Neutrophil (primary cell): Measurements from ENCODE around the gene SPAG5.

Experiments
- H3K27ac ChIP-seq: fragments of 200-600 bp; sonication (generic); 2 replicates; pipeline ENCODE4 v1.5.1; 2016; ENCODE audit warnings: mild to moderate bottlenecking, moderate library complexity
- H3K27me3 ChIP-seq: fragments of 200-600 bp; sonication (generic); 2 replicates; pipeline ENCODE4 v1.6.0; 2016; ENCODE audit warnings: mild to moderate bottlenecking
- H3K36me3 ChIP-seq: fragments of 200-600 bp; sonication (generic); 2 replicates; pipeline ENCODE4 v1.5.1; 2017
- H3K4me1 ChIP-seq, 2 experiments: fragments of 200-600 bp in 1 of 2; sonication (generic) in 1 of 2; 1 replicate in 1 of 2; 2 replicates in 1 of 2; pipeline versions ENCODE4 v1.5.1 to v1.6.1; 2013 to 2016; ENCODE audit warnings: low read depth in 1 of 2, low read length in 1 of 2, mild to moderate bottlenecking in 1 of 2, moderate library complexity in 1 of 2; ENCODE audit not compliant: control insufficient read depth in 1 of 2, insufficient read depth in 1 of 2
- H3K4me3 ChIP-seq, 2 experiments: fragments of 200-600 bp in 1 of 2; sonication (generic) in 1 of 2; 1 replicate in 1 of 2; 2 replicates in 1 of 2; pipeline ENCODE4 v1.5.1; 2013 to 2016; ENCODE audit warnings: low read depth in 1 of 2, low read length in 1 of 2, mild to moderate bottlenecking in 1 of 2, moderate library complexity in 1 of 2
- H3K9me3 ChIP-seq: fragments of 200-600 bp; sonication (generic); 2 replicates; pipeline ENCODE4 v1.5.1; 2016
- TF ChIP-seq, protein P1 (sequence below): fragments of 200-600 bp; sonication (generic); IDR thresholded peaks from 2 replicates; pipeline ENCODE4 v1.5.1; 2016; ENCODE audit warnings: antibody characterized with exemption

SPAG5 gene

DNA sequence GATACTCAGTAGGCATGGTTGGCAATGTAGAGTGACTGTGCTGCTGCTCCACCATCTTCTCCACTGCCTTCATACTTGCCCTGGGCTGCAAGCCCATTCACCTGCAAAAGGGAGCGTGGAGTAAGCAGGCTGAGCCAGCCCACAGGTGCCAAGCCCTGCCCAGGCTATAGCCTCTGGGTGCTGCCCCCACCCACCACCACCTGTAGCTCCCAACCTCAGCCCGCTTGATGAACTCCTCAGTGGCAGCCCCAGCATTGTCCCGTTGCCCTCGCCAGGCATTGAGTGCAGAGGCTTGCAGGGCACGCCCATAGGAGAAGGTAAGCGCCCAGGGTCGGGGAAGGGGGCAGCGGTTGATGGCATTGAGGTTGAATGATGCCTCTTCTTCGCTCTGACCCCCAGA, 25.3 kb downstream of the SPAG5 start:
- TF ChIP-seq, protein P1, sequence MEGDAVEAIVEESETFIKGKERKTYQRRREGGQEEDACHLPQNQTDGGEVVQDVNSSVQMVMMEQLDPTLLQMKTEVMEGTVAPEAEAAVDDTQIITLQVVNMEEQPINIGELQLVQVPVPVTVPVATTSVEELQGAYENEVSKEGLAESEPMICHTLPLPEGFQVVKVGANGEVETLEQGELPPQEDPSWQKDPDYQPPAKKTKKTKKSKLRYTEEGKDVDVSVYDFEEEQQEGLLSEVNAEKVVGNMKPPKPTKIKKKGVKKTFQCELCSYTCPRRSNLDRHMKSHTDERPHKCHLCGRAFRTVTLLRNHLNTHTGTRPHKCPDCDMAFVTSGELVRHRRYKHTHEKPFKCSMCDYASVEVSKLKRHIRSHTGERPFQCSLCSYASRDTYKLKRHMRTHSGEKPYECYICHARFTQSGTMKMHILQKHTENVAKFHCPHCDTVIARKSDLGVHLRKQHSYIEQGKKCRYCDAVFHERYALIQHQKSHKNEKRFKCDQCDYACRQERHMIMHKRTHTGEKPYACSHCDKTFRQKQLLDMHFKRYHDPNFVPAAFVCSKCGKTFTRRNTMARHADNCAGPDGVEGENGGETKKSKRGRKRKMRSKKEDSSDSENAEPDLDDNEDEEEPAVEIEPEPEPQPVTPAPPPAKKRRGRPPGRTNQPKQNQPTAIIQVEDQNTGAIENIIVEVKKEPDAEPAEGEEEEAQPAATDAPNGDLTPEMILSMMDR, result no peak
- Histone ChIP-seq H3K27ac (no peak overlapping the region), H3K27me3 (no peaks in the 10 kb centered on the region), H3K36me3 (no peaks in the 10 kb centered on the region), H3K4me1 (peaks cover 35 to 42% of the 10 kb centered on the region in 2 experiments), H3K9me3 (no peaks in the 10 kb centered on the region), H3K4me3 (no peak overlapping the region)

DNA sequence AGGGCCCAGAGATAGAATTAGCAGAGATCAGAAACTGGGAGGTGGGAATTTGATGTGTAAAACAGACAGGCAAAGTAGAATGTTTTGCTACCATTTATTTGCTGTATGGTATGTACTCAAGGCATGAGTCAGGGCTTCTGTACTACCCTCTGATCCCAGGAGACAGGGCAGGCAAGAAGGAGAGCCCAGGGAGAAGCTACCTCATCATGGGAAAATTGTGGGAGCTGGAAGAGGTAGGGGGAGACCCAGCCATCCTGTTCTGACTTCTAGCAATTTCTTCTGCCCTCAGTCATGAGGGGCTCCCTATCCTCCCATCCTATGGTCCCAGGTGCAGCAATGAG, 25.8 kb downstream of the SPAG5 start:
- TF ChIP-seq, protein P1, result no peak
- H3K9me3 ChIP-seq, result no peaks in the 10 kb centered on the region
- no peaks in the 10 kb centered on the region for H3K36me3 ChIP-seq
- peaks cover 40 to 46% of the 10 kb centered on the region in 2 experiments for H3K4me1 ChIP-seq
- H3K27me3 ChIP-seq, result no peaks in the 10 kb centered on the region
- no peak overlapping the region for H3K27ac ChIP-seq
- no peak overlapping the region for H3K4me3 ChIP-seq

DNA sequence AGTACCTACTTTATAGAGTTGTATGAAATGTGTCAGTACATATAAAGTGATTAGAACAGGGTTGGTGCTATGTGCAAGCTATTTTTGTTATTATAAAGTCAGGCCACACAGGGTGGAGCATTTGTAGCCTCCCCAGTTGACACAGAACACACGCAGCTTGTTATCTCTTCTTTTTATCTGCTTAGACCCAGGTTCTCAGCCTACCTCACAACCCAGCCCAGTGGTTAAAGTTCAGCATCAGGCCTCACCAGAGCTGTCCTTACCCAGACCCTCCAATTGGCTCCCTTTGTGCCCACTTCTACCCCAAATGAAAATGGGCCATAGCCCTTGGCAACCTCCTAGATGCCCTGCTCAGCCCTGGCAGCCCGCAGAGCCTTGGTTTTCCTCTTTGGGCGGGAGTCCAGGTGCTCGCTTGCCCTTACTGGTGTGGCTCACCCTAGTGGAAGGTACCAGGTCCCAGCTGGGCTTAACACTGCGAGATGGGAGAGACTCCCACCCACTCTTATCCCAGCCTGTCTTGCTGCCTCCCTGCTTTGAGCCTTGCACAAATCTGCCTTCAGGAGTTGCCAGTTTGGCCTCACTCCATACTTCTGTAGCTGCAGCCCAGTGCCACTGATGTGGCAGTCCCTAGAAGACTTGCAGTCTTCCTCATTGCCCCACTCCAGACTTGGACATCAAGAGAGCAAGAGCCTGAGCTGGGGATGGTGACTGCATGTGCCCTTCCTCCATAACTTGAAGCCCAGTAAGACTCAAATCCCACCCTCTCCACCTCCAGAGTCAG, 26.4 kb downstream of the SPAG5 start:
- TF ChIP-seq, protein P1, result no peak
- Histone ChIP-seq H3K4me3 (peak overlapping the region; percentile 88 to 92), H3K27ac (no peak overlapping the region)

DNA sequence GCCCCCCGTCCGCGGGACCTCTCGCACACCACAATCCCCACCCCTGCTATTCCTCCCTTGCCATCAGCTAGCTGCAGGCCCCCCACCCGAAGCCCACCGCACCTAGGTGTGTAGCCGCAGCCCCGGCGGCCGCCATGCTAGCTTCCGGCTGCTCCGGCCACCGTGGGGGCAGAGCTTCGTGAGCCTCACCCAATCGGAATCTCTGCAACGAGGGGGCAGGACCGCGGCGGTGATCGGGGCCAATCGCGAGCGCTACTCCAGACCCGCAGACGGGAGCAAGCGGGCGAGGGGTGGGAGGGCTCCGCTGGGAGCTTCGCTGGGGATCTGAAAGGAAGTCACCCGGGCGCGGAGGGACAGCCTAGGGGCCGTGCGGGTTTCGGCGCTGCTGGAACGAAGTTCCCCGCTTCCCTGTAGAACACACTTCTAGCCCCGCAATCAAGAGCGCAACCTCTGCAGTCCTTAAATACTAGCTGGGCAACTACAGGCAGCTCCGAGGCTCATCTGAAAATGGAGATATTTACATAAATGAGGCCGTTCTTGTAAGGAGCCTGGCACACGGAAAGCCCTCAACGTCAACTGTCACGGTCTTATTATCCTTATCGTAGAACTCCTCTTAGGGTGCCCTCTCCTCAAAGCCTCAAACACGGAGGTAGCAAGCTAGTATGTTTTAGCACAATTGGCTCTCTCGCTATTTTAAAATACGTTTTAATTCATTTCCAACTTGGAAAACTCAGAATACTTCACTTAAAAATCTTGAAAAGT, 27.3 kb downstream of the SPAG5 start, which contains the start of gene PIGS:
TSS of gene PIGS (minus strand) at position 164 of the 762 bp plus-strand sequence. CDS start at position 136, 28 bp downstream.
- no peaks in the 10 kb centered on the region for H3K9me3 ChIP-seq
- H3K36me3 ChIP-seq, result no peaks in the 10 kb centered on the region
- H3K4me3 ChIP-seq, result peak within 1 kb of the TSS; percentile 88 to 92
- H3K27ac ChIP-seq, result peak within 1 kb of the TSS; percentile 73
- peaks cover 45 to 52% of the 10 kb centered on the region in 2 experiments for H3K4me1 ChIP-seq
- TF ChIP-seq, protein P1, result peak; percentile 38
- H3K27me3 ChIP-seq, result no peaks in the 10 kb centered on the region

More for the DNA sequence above, 26.4 kb downstream of the SPAG5 start:
- no peaks in the 10 kb centered on the region for H3K36me3 ChIP-seq
- H3K27me3 ChIP-seq, result no peaks in the 10 kb centered on the region
- H3K4me1 ChIP-seq, result peaks cover 45 to 52% of the 10 kb centered on the region in 2 experiments
- H3K9me3 ChIP-seq, result no peaks in the 10 kb centered on the region

DNA sequence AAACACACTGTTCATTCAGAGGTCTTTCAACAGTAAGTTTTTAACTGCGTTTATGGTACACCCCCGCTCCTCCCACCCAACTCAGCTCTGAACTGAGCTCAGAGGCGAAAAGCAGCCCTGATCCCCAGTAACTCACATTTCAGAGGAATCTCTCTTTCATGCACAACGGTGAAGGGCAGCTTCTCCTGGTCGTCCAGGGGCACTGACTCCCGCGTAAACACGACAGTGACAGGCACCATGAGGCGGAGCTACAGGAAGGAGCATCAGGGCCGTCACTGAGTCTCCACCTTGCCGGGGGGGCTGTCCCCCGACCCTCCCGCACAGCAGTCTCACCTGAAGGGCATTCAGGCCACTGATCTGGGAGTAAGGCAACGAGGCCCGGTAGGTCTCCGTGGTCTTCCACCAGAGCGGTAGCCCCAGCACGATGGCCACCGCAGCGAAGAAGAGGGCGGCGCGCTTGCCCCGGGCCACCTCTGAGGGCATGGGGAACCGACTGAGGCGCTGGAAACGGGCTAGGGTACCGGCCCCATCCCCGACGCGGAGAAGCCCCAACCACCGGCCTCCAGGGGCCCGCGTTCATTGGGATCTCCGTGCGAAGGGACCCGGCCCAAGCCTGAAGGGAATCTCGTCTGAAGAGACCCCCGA, 28.0 kb downstream of the SPAG5 start:
- Histone ChIP-seq H3K27ac (peak overlapping the region; percentile 73), H3K9me3 (no peaks in the 10 kb centered on the region), H3K4me1 (peaks cover 42 to 48% of the 10 kb centered on the region in 2 experiments), H3K27me3 (no peaks in the 10 kb centered on the region), H3K36me3 (no peaks in the 10 kb centered on the region), H3K4me3 (peak overlapping the region; percentile 88 to 92)
- TF ChIP-seq, protein P1, result no peak
